Measurements from ENCODE around the gene GFRA1.
"Not testable (repeated sequence)": the region's sequence is repeated elsewhere in the genome, so short reads cannot be mapped to it uniquely, and the experiment has no call there.

DNA sequence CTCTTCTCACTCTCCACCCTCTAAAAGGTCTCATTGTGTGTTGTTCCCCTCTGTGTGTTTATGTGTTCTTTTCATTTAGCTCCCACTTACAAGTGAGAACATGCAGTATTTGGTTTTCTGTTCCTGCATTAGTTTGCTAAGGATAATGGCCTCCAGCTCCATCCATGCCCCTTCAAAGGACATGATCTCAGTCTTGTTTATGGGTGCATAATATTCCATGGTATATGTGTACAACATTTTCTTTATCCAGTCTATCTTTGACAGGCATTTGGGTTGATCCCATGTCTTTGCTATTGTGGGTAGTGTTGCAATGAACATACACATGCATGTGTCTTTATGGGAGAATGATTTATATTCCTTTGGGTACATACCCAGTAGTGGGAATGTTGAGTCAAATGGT, 107.1 kb downstream of the GFRA1 start:
- TF ChIP-seq, protein P1, sequence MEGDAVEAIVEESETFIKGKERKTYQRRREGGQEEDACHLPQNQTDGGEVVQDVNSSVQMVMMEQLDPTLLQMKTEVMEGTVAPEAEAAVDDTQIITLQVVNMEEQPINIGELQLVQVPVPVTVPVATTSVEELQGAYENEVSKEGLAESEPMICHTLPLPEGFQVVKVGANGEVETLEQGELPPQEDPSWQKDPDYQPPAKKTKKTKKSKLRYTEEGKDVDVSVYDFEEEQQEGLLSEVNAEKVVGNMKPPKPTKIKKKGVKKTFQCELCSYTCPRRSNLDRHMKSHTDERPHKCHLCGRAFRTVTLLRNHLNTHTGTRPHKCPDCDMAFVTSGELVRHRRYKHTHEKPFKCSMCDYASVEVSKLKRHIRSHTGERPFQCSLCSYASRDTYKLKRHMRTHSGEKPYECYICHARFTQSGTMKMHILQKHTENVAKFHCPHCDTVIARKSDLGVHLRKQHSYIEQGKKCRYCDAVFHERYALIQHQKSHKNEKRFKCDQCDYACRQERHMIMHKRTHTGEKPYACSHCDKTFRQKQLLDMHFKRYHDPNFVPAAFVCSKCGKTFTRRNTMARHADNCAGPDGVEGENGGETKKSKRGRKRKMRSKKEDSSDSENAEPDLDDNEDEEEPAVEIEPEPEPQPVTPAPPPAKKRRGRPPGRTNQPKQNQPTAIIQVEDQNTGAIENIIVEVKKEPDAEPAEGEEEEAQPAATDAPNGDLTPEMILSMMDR (IDR thresholded peaks at IDR 0.05; ENCODE audit: low read length) = not testable (repeated sequence)
- not testable (repeated sequence) for TF ChIP-seq EZH2 (IDR thresholded peaks at IDR 0.05; ENCODE audit: borderline replicate concordance, low read length)

All from OCI-LY1 (cell line).